Lower leg skin (tissue), 3 donors: ENCODE results near the gene PSMG2.

ENCODE experiments used
- POLR2A ChIP-seq, 2 donors: fragments of 450-650 bp; IDR thresholded peaks; one replicate each; pipeline ENCODE4 v1.6.1; 2016 to 2017; ENCODE audit warnings: antibody characterized with exemption in 2 of 2, mild to moderate bottlenecking in 1 of 2, moderate library complexity in 1 of 2
- TF ChIP-seq, protein P1 (sequence below), 3 donors: fragments of 450-650 bp; IDR thresholded peaks; one replicate each; pipeline ENCODE4 v1.5.1; 2016; ENCODE audit warnings: antibody characterized with exemption in 3 of 3, mild to moderate bottlenecking in 3 of 3, moderate library complexity in 2 of 3

GRCh38 chr18:12711446-12711845 lies 8.6 kb downstream of the PSMG2 start:
- TF ChIP-seq, protein P1, sequence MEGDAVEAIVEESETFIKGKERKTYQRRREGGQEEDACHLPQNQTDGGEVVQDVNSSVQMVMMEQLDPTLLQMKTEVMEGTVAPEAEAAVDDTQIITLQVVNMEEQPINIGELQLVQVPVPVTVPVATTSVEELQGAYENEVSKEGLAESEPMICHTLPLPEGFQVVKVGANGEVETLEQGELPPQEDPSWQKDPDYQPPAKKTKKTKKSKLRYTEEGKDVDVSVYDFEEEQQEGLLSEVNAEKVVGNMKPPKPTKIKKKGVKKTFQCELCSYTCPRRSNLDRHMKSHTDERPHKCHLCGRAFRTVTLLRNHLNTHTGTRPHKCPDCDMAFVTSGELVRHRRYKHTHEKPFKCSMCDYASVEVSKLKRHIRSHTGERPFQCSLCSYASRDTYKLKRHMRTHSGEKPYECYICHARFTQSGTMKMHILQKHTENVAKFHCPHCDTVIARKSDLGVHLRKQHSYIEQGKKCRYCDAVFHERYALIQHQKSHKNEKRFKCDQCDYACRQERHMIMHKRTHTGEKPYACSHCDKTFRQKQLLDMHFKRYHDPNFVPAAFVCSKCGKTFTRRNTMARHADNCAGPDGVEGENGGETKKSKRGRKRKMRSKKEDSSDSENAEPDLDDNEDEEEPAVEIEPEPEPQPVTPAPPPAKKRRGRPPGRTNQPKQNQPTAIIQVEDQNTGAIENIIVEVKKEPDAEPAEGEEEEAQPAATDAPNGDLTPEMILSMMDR (IDR thresholded peaks at IDR 0.05), result no peak
- no peak for TF ChIP-seq POLR2A (IDR thresholded peaks at IDR 0.05)
